H9 (cell line): ENCODE measurements around the gene MUC15. TPM values are rescaled to one million over a fixed set of nuclear protein-coding genes. Genes with fewer than 3 reads are reported as not detected.

Experiments used
- DNase-seq: peaks from one replicate; pipeline ENCODE4 v3.0.0-alpha.2; 2017
- H2AFZ ChIP-seq: one replicate; pipeline ENCODE4 v1.6.1; 2013; ENCODE audit warnings: mild to moderate bottlenecking, low read length, control low read depth, moderate library complexity
- H2AK5ac ChIP-seq: 2 replicates; pipeline ENCODE4 v1.6.1; 2013; ENCODE audit warnings: low read length, control low read depth, mixed read lengths; ENCODE audit not compliant: insufficient read length
- H2BK120ac ChIP-seq: one replicate; pipeline ENCODE4 v1.6.1; 2013; ENCODE audit warnings: low read depth, mild to moderate bottlenecking, low read length, control low read depth, inconsistent platforms; ENCODE audit not compliant: poor library complexity, severe bottlenecking
- H2BK12ac ChIP-seq: 2 replicates; pipeline ENCODE4 v1.6.1; 2013; ENCODE audit warnings: low read length, control low read depth, mixed read lengths, low read depth; ENCODE audit not compliant: insufficient read length
- H2BK15ac ChIP-seq: 2 replicates; pipeline ENCODE4 v1.6.1; 2013; ENCODE audit warnings: low read depth, low read length, control low read depth
- H2BK20ac ChIP-seq: one replicate; pipeline ENCODE4 v1.6.1; 2013; ENCODE audit warnings: low read depth, mild to moderate bottlenecking, low read length, control low read depth, inconsistent platforms; ENCODE audit not compliant: poor library complexity, severe bottlenecking
- H2BK5ac ChIP-seq: 2 replicates; pipeline ENCODE4 v1.6.1; 2013; ENCODE audit warnings: low read length, control low read depth, mixed read lengths; ENCODE audit not compliant: insufficient read length
- H3K14ac ChIP-seq: 2 replicates; pipeline ENCODE4 v1.6.1; 2013; ENCODE audit warnings: low read length, control low read depth; ENCODE audit not compliant: insufficient read depth
- H3K18ac ChIP-seq: 2 replicates; pipeline ENCODE4 v1.6.1; 2013; ENCODE audit warnings: low read depth, mild to moderate bottlenecking, mixed read lengths, low read length, control low read depth; ENCODE audit not compliant: insufficient read length
- H3K23ac ChIP-seq: 2 replicates; pipeline ENCODE4 v1.6.1; 2013; ENCODE audit warnings: low read length, control low read depth, mixed read lengths, low read depth; ENCODE audit not compliant: insufficient read length
- H3K23me2 ChIP-seq: 2 replicates; pipeline ENCODE4 v1.6.1; 2013; ENCODE audit warnings: low read depth, mild to moderate bottlenecking, mixed read lengths, low read length, control low read depth; ENCODE audit not compliant: insufficient read length, poor library complexity, severe bottlenecking
- H3K27ac ChIP-seq: 2 replicates; pipeline ENCODE4 v1.5.1; 2013; ENCODE audit warnings: low read length, control low read depth, mixed read lengths, low read depth; ENCODE audit not compliant: insufficient read length
- H3K27me3 ChIP-seq: 2 replicates; pipeline ENCODE4 v1.6.1; 2013; ENCODE audit warnings: low read length, control low read depth, inconsistent platforms; ENCODE audit not compliant: insufficient read depth
- H3K4ac ChIP-seq: 2 replicates; pipeline ENCODE4 v1.6.1; 2013; ENCODE audit warnings: low read depth, mild to moderate bottlenecking, control low read depth, inconsistent platforms, low read length, moderate library complexity
- H3K4me1 ChIP-seq: 2 replicates; pipeline ENCODE4 v1.6.1; 2013; ENCODE audit warnings: low read length, control low read depth, inconsistent platforms; ENCODE audit not compliant: insufficient read depth
- H3K4me2 ChIP-seq: 2 replicates; pipeline ENCODE4 v1.6.1; 2013; ENCODE audit warnings: low read length, control low read depth, mixed read lengths; ENCODE audit not compliant: insufficient read length, insufficient read depth
- H3K56ac ChIP-seq: 2 replicates; pipeline ENCODE4 v1.6.1; 2013; ENCODE audit warnings: low read depth, mild to moderate bottlenecking, mixed read lengths, low read length, control low read depth; ENCODE audit not compliant: insufficient read length
- H3K79me1 ChIP-seq: 2 replicates; pipeline ENCODE4 v1.6.1; 2013; ENCODE audit warnings: low read depth, mild to moderate bottlenecking, moderate library complexity, low read length, control low read depth, inconsistent platforms; ENCODE audit not compliant: insufficient read depth, poor library complexity, severe bottlenecking
- H3K79me2 ChIP-seq: 2 replicates; pipeline ENCODE4 v1.6.1; 2013; ENCODE audit warnings: low read length, control low read depth, inconsistent platforms; ENCODE audit not compliant: insufficient read depth
- H3K9ac ChIP-seq: 2 replicates; pipeline ENCODE4 v1.6.1; 2013; ENCODE audit warnings: low read length, control low read depth, mixed read lengths; ENCODE audit not compliant: insufficient read length; ENCODE audit errors: extremely low read depth
- H3K9me3 ChIP-seq: one replicate; pipeline ENCODE4 v1.6.1; 2013; ENCODE audit warnings: low read depth, low read length, inconsistent platforms; ENCODE audit not compliant: control insufficient read depth
- H3T11ph ChIP-seq: one replicate; pipeline ENCODE4 v1.6.1; 2013; ENCODE audit warnings: mild to moderate bottlenecking, low read length, control low read depth, inconsistent platforms
- H4K20me1 ChIP-seq: one replicate; pipeline ENCODE4 v1.6.1; 2013; ENCODE audit not compliant: control insufficient read depth, insufficient read length, insufficient read depth
- H4K5ac ChIP-seq: 2 replicates; pipeline ENCODE4 v1.6.1; 2013; ENCODE audit warnings: low read depth, mild to moderate bottlenecking, mixed read lengths, low read length, control low read depth; ENCODE audit not compliant: insufficient read length
- H4K8ac ChIP-seq: replicated peaks from 2 replicates; pipeline ENCODE4 v1.6.1; 2013; ENCODE audit warnings: low read length, control low read depth, mixed read lengths, low read depth; ENCODE audit not compliant: insufficient read length
- H4K91ac ChIP-seq: 2 replicates; pipeline ENCODE4 v1.6.1; 2013; ENCODE audit warnings: low read depth, mild to moderate bottlenecking, moderate library complexity, mixed read lengths, low read length, control low read depth; ENCODE audit not compliant: insufficient read length
- H3K27ac Mint-ChIP-seq, 3 experiments: 2 replicates in 2 of 3; 3 replicates in 1 of 3; pipeline ENCODE4 v1.8.0; 2020 to 2021; ENCODE audit warnings: mixed read lengths in 3 of 3, mild to moderate bottlenecking in 1 of 3, moderate library complexity in 1 of 3
- H3K27me3 Mint-ChIP-seq: 2 replicates; pipeline ENCODE4 v1.8.0; 2021; ENCODE audit warnings: low read depth, mild to moderate bottlenecking, moderate library complexity, mixed read lengths
- H3K36me3 Mint-ChIP-seq, 3 experiments: 2 replicates in 2 of 3; 3 replicates in 1 of 3; pipeline ENCODE4 v1.8.0; 2020 to 2021; ENCODE audit warnings: low read depth in 3 of 3, mixed read lengths in 3 of 3; ENCODE audit not compliant: insufficient read depth in 1 of 3
- H3K4me1 Mint-ChIP-seq, 2 experiments: 2 replicates each; pipeline ENCODE4 v1.8.0; 2020; ENCODE audit warnings: mixed read lengths in 2 of 2
- H3K4me3 Mint-ChIP-seq, 2 experiments: 2 replicates in 1 of 2; 3 replicates in 1 of 2; pipeline ENCODE4 v1.8.0; 2020 to 2021; ENCODE audit warnings: mild to moderate bottlenecking in 2 of 2, mixed read lengths in 2 of 2, moderate library complexity in 1 of 2
- H3K9me3 Mint-ChIP-seq, 2 experiments: 2 replicates in 1 of 2; 3 replicates in 1 of 2; pipeline ENCODE4 v1.8.0; 2020; ENCODE audit warnings: mild to moderate bottlenecking in 2 of 2, mixed read lengths in 2 of 2, moderate library complexity in 1 of 2
- CTCF ChIP-seq: fragments of 200-600 bp; sonication (generic); conservative IDR thresholded peaks from 3 replicates; pipeline ENCODE4 v1.8.0; 2021; ENCODE audit warnings: antibody characterized with exemption, mild to moderate bottlenecking
- WGBS: extraction: QIAGEN DNeasy Blood & Tissue Kit; methylation state at CpG from one replicate; pipeline ENCODE4 v1.1.7; 2013; ENCODE audit warnings: missing lambda C conversion rate, low lambda C conversion rate, mixed read lengths; ENCODE audit not compliant: insufficient read length; ENCODE audit errors: extremely low coverage; 5-methylcytosine and 5-hydroxymethylcytosine counted together
- total RNA-seq: library from RNA; stranded (reverse); gene quantifications from 2 replicates; pipeline ENCODE4 v1.2.1, GENCODE V29; 2021

MUC15 gene
- total RNA-seq, 1 experiment from 2014 or later: not detected

- Histone ChIP-seq H4K8ac (no peak overlapping the region), H2BK15ac (no peak overlapping the region), H2BK120ac (no peak overlapping the region), H3K79me2 (no peaks in the 10 kb centered on the region), H3K23me2 (no peaks in the 10 kb centered on the region), H4K5ac (no peak overlapping the region), H3K14ac (no peak overlapping the region), H3K4me1 (no peaks in the 10 kb centered on the region), H2AFZ (no peak overlapping the region), H3K79me1 (no peaks in the 10 kb centered on the region), H3K23ac (no peak overlapping the region), H2BK5ac (no peak overlapping the region), H3K27me3 (no peaks in the 10 kb centered on the region), H3K27ac (no peak overlapping the region), H3K18ac (no peak overlapping the region), H2BK20ac (no peak overlapping the region), H3K9me3 (no peaks in the 10 kb centered on the region), H2AK5ac (no peak overlapping the region), H3K4ac (no peak overlapping the region), H3K9ac (no peak overlapping the region), H4K91ac (no peak overlapping the region), H3T11ph (no peak overlapping the region), H2BK12ac (no peak overlapping the region), H3K4me2 (no peak overlapping the region), H3K56ac (no peak overlapping the region), H4K20me1 (no peaks in the 10 kb centered on the region)
- Mint-ChIP-seq H3K4me3 (no peak overlapping the region), H3K9me3 (peaks cover 2 to 3% of the 10 kb centered on the region in 2 experiments; a peak in 3 of 5 replicates), H3K27ac (no peak overlapping the region), H3K36me3 (no peaks in the 10 kb centered on the region), H3K4me1 (peaks cover 0 to 4% of the 10 kb centered on the region in 2 experiments; a peak in 1 of 4 replicates), H3K27me3 (peaks cover 5% of the 10 kb centered on the region)
- no CpG with 5 or more reads among the region's 4 CpGs for WGBS
- TF ChIP-seq CTCF: no peak
- no peak for DNase-seq
Measured at GRCh38 chr11:26537341-26537740, 34.7 kb downstream of the MUC15 start.
